GM19238 (cell line): Measurements from ENCODE around the gene RRP1.
"Not testable (repeated sequence)": the region's sequence is repeated elsewhere in the genome, so short reads cannot be mapped to it uniquely, and the experiment has no call there.

Source experiments
- DNase-seq: peaks from one replicate; pipeline ENCODE4 v3.0.0; 2011; ENCODE audit warnings: low spot score; ENCODE audit not compliant: insufficient read length

The RRP1 gene

DNA sequence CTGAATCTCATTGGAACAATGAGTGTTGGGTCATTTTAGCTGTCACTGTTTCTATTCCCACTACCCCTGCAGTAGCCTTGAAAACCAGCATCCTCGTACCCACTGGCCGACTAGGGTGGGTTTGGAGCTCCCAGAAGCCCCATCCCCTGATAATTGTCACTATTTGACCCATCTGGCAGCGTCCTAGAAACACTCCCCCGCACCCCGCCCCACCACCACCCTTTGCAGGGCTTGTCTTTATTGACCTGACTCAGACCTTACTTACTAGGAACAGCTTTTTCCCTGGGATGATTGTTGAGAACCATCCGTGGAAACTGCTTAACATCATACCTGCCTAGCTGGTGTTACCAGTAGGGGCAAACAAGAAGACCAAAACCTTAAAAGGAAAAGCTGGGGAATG is 47.2 kb downstream of the RRP1 start:
- DNase-seq = no peak

- DNase-seq = no peak
Measured at GRCh38 chr21:43840259-43840658, 50.9 kb downstream of the RRP1 start.

GRCh38 chr21:43842742-43843141 is 53.4 kb downstream of the RRP1 start:
- no peak for DNase-seq

DNA sequence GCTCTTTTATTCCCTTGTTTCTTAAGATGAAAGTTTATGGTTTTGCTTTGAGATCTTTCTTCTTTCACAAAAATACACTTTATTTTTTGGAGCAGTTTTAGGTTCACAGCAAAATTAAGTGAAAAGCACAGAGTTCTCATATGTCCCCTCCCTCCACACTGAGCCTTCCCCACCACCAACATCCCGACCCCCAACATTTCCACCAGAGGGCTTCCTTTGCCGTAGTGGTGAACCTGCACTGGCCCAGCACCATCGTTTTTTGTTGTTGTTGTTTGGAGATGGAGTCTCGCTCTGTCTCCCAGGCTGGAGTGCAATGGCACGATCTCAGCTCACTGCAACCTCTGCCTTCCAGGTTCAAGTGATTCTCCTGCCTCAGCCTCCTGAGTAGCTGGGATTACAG is 55.5 kb downstream of the RRP1 start:
- DNase-seq = not testable (repeated sequence)

- no peak for DNase-seq
Measured at GRCh38 chr21:43845386-43845785, 56.0 kb downstream of the RRP1 start.

- DNase-seq = no peak
Measured at GRCh38 chr21:43846430-43846829, 57.1 kb downstream of the RRP1 start.

DNA sequence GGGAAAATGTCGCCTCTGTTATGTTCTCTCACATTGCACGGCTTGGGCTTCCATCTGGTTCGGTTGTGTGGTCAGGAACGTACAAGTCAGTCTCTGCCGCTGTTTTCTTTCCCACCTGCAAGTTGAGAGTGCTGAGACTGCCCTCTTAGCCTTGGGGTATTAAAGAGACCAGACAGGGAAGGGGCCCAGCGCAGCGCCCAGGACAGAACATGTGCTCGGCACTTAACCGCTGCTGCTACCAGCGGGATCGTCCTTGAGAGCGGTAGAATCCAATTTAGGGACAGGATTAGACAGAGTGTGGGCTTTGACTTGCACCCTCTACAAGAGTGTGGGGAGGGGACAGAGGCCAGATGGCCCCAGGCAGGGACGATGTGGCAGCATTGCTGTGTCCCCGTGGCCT is 57.9 kb downstream of the RRP1 start:
- DNase-seq = no peak

GRCh38 chr21:43848771-43849170 is 59.4 kb downstream of the RRP1 start:
- DNase-seq = no peak

GRCh38 chr21:43849532-43850299 is 60.3 kb downstream of the RRP1 start:
- no peak for DNase-seq

DNA sequence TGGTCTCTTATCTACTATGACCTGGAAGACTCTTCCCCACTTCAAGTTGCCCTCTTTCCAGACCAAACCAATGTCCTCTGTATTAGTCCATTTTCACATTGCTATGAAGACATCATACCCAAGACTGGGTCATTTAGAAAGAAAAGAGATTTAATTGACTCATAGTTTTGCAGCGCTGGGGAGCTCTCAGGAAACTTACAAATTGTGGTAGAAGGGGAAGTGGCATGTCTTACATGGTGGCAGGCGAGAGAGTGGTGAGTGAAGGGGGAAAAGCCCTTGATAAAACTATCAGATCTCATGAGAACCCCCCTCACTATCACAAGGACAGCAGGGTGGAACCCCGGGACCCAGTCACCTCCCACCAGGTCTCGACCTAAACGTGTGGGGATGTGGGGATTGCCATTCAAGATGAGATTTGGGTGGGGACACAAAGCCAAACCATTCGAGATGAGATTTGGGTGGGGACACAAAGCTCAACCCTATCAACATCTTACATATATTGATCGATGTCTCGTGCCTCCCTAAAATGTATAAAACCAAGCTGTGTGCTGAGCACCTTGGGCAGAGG is 61.4 kb downstream of the RRP1 start:
- no peak for DNase-seq

GRCh38 chr21:43851593-43851992 is 62.2 kb downstream of the RRP1 start:
- no peak for DNase-seq

GRCh38 chr21:43853851-43854772 is 64.7 kb downstream of the RRP1 start:
- DNase-seq = no peak
